Measurements from ENCODE around the gene ACAP2.

The ACAP2 gene

GRCh38 chr3:195438371-195438770 lies 4.4 kb downstream of the ACAP2 start:
- H3K4me3 ChIP-seq (ENCODE audit: control insufficient read depth, low read depth, low read length): no peak overlapping the region
- no peak for DNase-seq (ENCODE audit: low read depth)
- TF ChIP-seq, protein P1, sequence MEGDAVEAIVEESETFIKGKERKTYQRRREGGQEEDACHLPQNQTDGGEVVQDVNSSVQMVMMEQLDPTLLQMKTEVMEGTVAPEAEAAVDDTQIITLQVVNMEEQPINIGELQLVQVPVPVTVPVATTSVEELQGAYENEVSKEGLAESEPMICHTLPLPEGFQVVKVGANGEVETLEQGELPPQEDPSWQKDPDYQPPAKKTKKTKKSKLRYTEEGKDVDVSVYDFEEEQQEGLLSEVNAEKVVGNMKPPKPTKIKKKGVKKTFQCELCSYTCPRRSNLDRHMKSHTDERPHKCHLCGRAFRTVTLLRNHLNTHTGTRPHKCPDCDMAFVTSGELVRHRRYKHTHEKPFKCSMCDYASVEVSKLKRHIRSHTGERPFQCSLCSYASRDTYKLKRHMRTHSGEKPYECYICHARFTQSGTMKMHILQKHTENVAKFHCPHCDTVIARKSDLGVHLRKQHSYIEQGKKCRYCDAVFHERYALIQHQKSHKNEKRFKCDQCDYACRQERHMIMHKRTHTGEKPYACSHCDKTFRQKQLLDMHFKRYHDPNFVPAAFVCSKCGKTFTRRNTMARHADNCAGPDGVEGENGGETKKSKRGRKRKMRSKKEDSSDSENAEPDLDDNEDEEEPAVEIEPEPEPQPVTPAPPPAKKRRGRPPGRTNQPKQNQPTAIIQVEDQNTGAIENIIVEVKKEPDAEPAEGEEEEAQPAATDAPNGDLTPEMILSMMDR (conservative IDR thresholded peaks at IDR 0.05; ENCODE audit: control insufficient read depth, insufficient read depth, low read depth, low read length): no peak

DNA sequence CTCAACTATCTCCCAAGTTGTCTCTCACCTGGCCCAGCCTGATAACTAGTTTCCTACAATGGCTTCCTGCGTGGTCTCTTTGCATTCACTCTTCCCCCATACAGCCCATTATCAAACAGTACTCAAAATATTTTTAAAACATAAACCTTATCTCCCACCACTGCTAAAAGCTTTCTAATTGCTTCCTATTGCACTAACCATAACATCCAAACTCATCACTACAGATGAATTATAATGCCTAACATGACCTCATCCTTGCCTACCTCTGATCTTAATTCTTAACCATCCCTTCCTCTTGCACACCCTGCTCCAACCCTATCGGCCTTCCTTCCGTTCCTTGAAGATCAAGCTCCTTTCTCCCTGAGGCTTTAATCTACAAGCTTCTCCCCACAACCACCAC lies 17.0 kb downstream of the ACAP2 start:
- no peak overlapping the region for H3K4me3 ChIP-seq (ENCODE audit: control insufficient read depth, low read depth, low read length)
- TF ChIP-seq, protein P1 (conservative IDR thresholded peaks at IDR 0.05; ENCODE audit: control insufficient read depth, insufficient read depth, low read depth, low read length): no peak
- no peak for DNase-seq (ENCODE audit: low read depth)

GRCh38 chr3:195423818-195424217 lies 19.0 kb downstream of the ACAP2 start:
- TF ChIP-seq, protein P1 (conservative IDR thresholded peaks at IDR 0.05; ENCODE audit: control insufficient read depth, insufficient read depth, low read depth, low read length): no peak
- H3K4me3 ChIP-seq (ENCODE audit: control insufficient read depth, low read depth, low read length): no peak overlapping the region
- DNase-seq (ENCODE audit: low read depth): no peak

- no peak overlapping the region for H3K4me3 ChIP-seq (ENCODE audit: control insufficient read depth, low read depth, low read length)
- DNase-seq (ENCODE audit: low read depth): peak; percentile 39
- TF ChIP-seq, protein P1 (conservative IDR thresholded peaks at IDR 0.05; ENCODE audit: control insufficient read depth, insufficient read depth, low read depth, low read length): no peak
These were observed 21.4 kb downstream of the ACAP2 start for GRCh38 chr3:195421400-195421799.

GRCh38 chr3:195416795-195417194 lies 26.0 kb downstream of the ACAP2 start:
- no peak for DNase-seq (ENCODE audit: low read depth)
- TF ChIP-seq, protein P1 (conservative IDR thresholded peaks at IDR 0.05; ENCODE audit: control insufficient read depth, insufficient read depth, low read depth, low read length): no peak
- H3K4me3 ChIP-seq (ENCODE audit: control insufficient read depth, low read depth, low read length): no peak overlapping the region

GRCh38 chr3:195411836-195412235 lies 31.0 kb downstream of the ACAP2 start:
- TF ChIP-seq, protein P1 (conservative IDR thresholded peaks at IDR 0.05; ENCODE audit: control insufficient read depth, insufficient read depth, low read depth, low read length): no peak
- peak; percentile 64 for DNase-seq (ENCODE audit: low read depth)
- H3K4me3 ChIP-seq (ENCODE audit: control insufficient read depth, low read depth, low read length): no peak overlapping the region

- H3K4me3 ChIP-seq (ENCODE audit: control insufficient read depth, low read depth, low read length): no peak overlapping the region
- TF ChIP-seq, protein P1 (conservative IDR thresholded peaks at IDR 0.05; ENCODE audit: control insufficient read depth, insufficient read depth, low read depth, low read length): no peak
- DNase-seq (ENCODE audit: low read depth): no peak
These were observed 32.3 kb downstream of the ACAP2 start for GRCh38 chr3:195410546-195410945.

All from fibroblast of mammary gland (primary cell).